GM18867 (cell line): ENCODE data around the gene SH3D19.
"Not testable (repeated sequence)": the region's sequence is repeated elsewhere in the genome, so short reads cannot be mapped to it uniquely, and the experiment has no call there.

Source experiments
- ATAC-seq: cut with Tn5 transposase; IDR thresholded peaks from one replicate; pipeline ENCODE4 v1.9.1; 2021; ENCODE audit warnings: mild to moderate bottlenecking, moderate library complexity; ENCODE audit not compliant: unreplicated experiment

SH3D19 gene

GRCh38 chr4:151322161-151322560, 3.2 kb downstream of the SH3D19 start:
- ATAC-seq = not testable (repeated sequence)

- ATAC-seq = no peak
Observed at GRCh38 chr4:151321586-151321985, 3.8 kb downstream of the SH3D19 start.

- ATAC-seq = no peak
Observed at GRCh38 chr4:151319490-151319889, 5.9 kb downstream of the SH3D19 start.

GRCh38 chr4:151318307-151319006, 6.9 kb downstream of the SH3D19 start:
- ATAC-seq = no peak

GRCh38 chr4:151316645-151317044, 8.8 kb downstream of the SH3D19 start:
- ATAC-seq = no peak

GRCh38 chr4:151315212-151315886, 10.1 kb downstream of the SH3D19 start:
- ATAC-seq = no peak

GRCh38 chr4:151314479-151314878, 10.9 kb downstream of the SH3D19 start:
- ATAC-seq = no peak

- ATAC-seq = no peak
Observed at GRCh38 chr4:151314010-151314355, 11.4 kb downstream of the SH3D19 start.

GRCh38 chr4:151313306-151314009, 11.9 kb downstream of the SH3D19 start:
- ATAC-seq = no peak

- ATAC-seq = no peak
Observed at GRCh38 chr4:151310124-151310728, 15.2 kb downstream of the SH3D19 start.

- peak; percentile 95 for ATAC-seq
Observed at GRCh38 chr4:151304755-151305154, 20.6 kb downstream of the SH3D19 start.

- ATAC-seq = no peak
Observed at GRCh38 chr4:151304226-151304625, 21.2 kb downstream of the SH3D19 start.

- no peak for ATAC-seq
Observed at GRCh38 chr4:151302432-151302831, 23.0 kb downstream of the SH3D19 start.

GRCh38 chr4:151297170-151297569, 28.2 kb downstream of the SH3D19 start:
- ATAC-seq = no peak

- ATAC-seq = no peak
Observed at GRCh38 chr4:151296227-151296626, 29.2 kb downstream of the SH3D19 start.

GRCh38 chr4:151294833-151295496, 30.4 kb downstream of the SH3D19 start:
- ATAC-seq = no peak

GRCh38 chr4:151292038-151292437, 33.4 kb downstream of the SH3D19 start:
- ATAC-seq = no peak

GRCh38 chr4:151291485-151291884, 33.9 kb downstream of the SH3D19 start:
- ATAC-seq = no peak

- no peak for ATAC-seq
Observed at GRCh38 chr4:151287409-151287808, 38.0 kb downstream of the SH3D19 start.

GRCh38 chr4:151284534-151285245, 40.7 kb downstream of the SH3D19 start:
- ATAC-seq = no peak
